Glomerular visceral epithelial cell (primary cell): ENCODE measurements around the gene NFE2L1.
"Not testable (repeated sequence)": the region's sequence is repeated elsewhere in the genome, so short reads cannot be mapped to it uniquely, and the experiment has no call there.

Source experiments
- DNase-seq: peaks from one replicate; pipeline ENCODE4 v3.0.0-alpha.2; 2016; ENCODE audit errors: extremely low spot score

Gene NFE2L1

DNA sequence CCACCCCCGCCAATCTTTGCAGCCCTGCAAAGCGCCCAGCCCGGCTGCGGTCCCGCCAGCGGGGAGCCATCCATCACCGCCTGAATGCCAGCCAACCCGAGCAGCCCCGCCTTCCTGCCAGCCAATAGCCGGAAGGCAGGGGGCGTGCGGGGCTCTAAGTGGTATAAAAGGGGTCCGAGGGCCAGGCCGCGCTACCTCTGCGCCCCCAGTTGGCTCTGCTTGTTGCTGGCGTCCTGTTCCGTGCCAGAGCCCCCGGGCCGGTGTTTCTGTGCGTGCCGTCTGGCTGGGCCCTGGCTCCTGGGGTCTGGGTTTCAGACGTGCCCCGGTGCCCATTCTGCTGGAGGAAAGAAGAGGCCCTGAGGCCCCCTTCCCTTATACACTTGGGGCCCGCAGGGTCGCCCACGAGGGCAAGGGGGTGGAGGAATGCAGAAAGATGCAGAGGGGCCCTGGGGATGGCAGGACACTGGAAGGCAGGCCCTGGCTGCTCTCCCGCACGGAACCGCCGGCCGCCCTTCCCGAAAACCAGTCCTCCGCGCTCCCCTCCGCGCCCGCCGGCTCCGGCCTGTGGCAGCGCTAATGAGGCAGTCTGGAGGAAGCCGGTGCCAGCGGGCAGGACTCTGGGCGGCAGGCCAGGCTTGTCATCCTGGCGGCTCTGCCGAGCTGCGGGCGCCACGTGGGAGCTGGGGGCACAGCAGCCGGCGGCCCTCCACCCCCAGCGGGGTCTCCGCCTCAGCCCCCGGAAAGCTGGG, 24.6 kb upstream of the NFE2L1 start:
- peak; percentile 85 for DNase-seq

DNA sequence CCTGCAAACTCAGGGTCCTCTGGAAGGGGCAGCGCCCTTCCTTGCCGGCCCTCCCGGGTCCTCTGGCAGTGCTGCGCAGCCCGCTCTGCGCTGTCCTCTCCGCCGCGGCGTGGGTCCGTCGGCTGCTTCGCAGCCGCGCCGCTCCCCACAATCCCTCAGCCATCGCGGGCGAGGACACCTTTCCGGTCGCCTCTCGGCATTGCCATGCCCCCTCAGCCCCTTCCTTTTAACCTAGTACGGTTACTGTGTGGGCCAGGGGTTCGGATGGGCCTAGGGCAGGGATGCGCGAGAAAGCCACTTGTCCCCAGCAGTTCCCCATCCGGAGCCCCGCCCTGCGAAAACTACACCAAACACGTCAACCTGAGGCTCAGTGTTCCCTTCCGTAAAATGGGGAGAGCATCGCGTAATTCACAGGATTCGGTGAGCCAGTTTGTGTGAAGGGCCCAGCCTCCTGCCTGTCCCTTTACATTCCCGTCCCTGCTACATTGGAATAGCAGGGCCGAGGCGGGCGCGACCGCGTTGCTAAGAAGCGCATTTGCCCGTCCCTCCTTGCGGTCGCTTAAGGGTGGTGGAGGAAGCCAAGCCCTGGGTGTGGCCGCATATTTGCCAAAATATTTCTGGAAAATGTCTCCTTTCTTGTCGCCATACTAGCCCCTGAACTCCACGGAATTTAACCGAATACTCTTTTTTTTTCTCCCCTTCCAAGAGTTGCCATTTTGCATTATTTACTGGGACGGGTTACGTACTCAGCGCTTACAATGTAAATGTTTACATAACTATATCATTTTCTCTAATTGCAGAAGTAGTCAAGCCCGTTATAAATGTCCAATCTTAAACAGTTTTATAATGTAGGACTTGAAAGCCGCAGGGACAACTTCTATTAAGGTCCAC, 23.8 kb upstream of the NFE2L1 start:
- DNase-seq = peak; percentile 55

DNA sequence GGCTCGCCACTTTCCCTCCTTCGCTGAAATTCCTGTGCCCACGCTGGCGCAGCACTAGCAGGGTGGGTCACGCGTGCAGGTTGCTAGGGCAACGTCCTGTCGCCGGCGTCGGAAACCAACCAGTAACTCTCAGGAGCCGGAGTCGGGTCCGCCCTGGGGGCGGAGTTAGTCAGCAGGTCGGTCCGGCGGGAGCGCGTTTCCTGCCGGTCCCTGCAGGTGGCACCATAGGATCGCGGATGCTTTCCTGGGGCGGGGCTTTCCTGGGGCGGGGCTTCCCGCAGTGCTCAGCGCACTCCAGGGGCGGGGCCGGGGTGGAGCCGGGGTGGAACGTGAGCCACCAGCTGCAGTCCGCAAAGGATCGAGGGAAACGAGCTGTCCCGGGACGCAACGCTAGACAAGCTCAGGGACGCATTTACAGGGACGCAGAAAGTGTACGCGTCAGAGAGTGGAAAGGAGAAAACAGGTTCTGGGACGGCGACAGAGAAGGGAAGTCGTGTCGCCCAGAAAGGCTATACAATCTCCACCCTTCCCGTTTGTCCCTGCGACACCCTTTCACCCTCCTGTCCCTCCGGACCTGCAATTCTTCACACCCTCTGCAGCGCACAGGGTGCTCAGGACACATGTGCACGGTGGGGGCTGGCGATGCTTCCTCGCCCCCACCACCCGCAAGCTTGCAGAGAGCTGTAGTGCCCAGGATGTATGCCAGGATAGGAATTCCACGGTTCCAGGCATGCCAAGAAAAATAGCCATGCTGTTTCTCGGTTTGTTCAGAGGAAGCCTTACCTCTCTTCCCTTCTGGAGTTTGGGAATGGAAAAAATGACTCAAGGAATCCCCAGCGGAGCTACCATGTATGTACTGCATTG, 22.9 kb upstream of the NFE2L1 start:
- DNase-seq = peak; percentile 98

DNA sequence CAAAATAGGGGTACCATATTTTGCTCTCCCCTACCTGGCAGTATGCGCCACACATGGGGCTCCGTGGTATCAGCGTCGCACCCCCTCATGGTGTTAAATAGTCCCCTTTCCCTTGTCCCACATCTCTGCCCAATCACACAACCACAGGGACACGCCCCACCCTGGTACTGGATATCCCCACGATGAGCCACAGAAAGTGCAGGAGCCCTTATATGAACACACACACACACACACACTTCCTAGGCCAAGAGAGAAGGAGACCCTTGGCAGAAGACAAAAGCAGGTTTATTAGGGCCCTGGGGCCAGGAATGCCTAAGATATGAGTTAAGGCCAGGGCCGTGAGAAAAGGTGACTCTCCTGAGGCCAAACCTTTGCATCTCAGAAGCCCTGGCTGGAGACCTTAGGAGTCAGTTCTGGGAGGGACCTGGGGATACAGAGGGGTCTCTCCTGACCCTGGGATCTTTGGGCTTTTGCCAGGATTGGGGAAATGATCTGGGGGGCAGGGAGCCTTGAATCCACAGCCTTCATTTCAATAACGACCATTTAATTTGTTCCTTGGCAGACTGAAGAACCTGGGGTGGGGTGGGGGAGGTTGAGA, 22.2 kb upstream of the NFE2L1 start:
- no peak for DNase-seq

DNA sequence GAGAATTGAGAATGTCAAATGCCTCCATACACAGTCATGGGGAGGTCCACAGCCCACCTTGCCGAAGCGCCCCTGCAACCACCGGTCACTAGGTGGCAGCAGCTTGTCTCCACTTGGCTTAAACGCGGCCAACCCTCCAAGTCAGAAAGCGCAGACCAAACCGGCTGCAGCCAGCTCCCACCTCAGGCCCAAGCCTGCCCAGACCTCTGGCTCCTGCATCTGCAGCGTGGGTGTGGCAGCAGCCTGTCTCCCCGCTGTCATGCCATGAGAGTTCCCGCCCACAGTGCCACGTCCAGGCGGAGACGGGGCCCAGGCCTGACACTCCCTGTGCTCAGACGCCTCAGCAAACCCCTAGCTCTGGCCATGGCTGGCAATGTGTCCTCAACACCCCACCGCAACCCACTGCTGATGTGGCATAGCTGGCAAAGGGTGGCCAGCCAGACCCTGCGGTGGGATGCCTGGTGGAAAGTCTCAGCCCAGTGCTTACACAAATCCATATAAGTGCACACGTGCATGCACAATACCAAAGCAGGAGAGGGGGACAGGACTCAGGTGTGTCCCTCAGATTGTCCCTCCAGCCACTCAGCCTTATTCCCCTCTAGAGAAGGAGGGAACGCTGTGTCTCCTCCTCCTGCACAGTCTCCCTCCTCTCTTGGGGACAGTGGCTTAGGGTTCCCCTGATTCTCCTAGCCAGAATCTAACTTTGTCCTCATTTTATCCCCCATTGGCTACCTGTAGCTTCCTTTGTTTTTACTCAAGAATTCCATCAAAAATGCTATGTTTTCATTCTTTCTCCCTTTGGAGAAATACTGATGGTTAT, 21.4 kb upstream of the NFE2L1 start:
- DNase-seq = peak; percentile 91

DNA sequence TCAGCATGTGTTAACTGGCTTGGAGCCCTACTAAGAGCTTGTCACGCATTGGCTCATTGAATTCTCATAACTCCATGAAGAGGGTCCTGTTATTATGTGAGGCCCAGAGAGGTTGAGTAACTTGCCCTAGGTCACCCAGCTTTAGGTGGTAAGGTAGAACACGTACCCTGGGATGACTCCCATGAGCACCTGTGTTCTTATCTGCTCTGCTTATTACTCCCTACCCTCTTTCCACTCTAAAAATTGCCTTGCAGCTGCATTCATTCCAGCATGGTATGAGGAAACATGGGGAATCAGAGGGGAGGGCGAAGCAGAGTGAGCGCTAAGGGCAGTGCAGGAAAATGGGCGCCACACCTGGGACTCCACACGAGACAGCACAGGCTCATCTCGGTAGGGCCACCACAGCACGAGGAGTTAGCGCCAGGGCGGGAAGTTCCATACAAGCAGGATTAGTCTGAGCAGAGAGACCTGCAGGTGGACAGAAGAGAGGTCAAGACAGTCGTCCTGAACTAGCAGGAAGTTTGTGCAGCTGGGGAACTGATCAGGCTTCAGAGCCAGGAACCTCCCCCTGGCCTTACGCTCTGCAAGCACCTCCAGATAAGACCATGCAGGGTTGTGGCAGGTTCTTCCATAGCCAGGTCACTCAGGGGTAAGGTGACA, 20.7 kb upstream of the NFE2L1 start:
- DNase-seq = no peak

DNA sequence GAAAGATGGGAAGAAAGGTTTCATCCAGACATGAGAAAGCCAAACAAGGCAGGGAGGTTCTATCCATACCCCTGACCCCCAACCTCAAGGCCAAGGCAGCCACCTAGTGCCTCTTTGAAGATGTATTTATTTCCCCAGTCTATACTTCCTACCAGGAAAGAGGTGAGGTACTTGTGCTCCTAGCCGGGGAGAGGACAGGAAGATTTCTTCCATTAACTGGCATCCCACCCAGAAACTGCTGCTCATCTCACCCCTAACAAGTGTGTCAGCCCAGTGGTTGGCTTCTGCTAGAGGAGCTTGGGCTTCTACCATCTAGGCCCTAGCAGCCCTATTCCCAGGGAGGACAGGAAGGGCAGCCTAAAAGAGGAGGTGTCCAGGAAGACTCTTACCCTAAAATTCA, 19.4 kb upstream of the NFE2L1 start:
- no peak for DNase-seq

DNA sequence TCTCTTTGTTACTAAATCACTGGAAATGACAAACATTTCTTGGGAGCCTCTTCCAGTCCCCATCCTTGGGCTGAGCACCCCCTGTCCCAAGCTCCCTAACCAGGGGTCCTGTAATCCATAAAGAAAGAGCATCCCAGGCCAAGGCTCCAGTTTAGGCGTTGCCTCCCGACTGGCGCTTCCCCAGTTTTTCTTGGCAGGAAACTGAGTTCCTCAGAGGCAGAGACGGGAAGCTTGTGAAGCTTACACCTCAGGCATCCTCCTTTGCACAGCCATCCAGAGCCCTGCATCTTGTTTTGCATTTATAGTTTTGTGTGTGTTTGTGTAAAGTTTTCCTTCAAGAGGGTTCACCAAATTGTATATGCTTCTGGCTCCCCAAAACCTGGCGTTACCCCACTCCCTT, 17.6 kb upstream of the NFE2L1 start:
- DNase-seq = no peak

DNA sequence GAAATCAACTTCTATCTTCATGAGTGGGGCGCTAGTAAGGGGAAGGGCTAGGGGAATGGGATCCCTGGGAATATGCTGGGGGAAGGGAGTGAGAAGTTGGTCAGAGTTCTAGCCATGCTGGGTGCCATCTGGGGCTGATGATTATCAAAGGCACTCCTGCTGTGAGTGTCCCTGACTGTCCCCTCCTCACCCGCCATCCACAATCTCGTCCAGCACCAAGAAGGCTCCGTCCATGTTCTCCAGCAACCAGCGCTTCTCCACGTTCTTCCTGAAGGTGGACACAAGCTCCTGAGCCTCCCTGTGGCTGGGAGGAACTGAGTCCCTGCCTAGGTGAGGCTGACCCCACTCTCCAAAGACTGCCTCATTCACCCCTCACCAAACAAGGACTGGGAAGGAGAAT, 16.2 kb upstream of the NFE2L1 start:
- no peak for DNase-seq

DNA sequence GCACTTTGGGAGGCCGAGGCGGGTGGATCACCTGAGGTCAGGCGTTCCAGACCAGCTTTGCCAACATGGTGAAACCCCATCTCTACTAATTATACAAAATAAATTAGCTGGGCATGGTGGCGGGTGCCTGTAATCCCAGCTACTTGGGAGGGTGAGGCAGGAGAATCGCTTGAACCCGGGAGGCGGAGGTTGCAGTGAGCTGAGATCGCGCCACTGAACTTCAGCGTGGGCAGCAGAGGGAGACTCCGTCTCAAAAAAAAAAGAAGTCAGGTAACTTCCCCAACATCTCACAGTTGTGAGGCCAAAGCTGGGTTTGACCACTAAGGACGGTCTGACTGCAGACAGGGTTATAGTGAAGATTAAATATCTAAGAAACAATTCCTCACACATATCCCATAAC, 13.4 kb upstream of the NFE2L1 start:
- DNase-seq = not testable (repeated sequence)

DNA sequence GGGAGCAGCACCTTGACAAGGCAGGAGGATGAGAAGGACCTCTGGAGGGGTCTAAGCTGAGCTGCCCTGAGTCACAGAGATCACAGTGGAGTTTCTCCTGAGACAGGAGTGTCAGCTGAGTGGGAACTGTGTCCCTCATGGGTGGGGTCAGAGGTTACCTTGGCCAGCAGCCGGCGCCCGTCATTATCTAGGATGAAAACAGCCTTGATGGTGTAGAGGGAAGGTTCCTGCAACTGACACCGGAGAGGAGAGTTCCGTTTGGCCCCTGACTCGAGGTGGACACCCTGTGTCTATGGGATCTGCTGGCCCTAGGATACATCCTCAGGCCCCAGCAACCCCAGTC, 11.5 kb upstream of the NFE2L1 start:
- no peak for DNase-seq

DNA sequence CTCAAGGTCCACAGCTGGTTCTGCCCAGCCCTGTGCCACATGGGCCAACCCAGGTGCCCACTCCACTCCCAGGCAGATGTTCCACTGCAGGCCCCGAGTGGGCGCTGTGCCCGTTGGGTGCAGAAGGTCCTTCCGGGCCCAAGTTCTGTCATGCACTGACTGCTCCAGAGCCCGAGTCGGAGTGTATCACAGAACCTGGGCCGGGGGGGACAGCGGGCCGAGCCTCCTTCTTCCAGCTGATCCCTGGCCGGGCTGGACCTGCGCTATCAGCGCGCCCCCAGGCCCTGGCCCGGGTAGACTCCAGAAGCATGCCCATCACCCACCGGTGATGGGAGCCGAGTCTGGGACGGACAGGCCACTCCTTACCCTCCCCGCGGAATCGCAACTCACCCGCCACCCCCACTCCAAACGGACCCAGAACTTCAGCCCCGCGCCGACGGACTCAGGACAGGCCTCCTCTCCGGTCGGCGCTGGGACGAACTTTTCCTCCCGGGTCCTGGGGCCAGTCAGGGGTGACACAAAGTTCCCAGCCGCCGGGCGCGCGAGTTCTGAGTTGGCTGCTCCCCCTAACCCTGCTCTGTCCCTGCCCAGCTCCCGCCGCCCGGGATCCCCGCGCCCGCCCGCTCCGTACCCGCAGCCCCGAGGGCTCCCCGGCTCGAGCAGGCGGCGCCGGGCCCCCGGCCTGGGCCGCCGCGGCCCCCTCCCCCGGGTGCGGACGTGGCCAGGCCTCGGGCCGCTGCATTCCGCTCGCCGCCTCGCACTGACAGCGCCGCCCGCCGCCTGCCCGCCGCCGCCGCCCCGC, 10.9 kb upstream of the NFE2L1 start, which contains the start of gene COPZ2:
COPZ2 (minus strand) TSS at position 762 of the 802 bp plus-strand sequence; CDS start at position 742, 20 bp downstream.
- DNase-seq = peak; percentile 69

DNA sequence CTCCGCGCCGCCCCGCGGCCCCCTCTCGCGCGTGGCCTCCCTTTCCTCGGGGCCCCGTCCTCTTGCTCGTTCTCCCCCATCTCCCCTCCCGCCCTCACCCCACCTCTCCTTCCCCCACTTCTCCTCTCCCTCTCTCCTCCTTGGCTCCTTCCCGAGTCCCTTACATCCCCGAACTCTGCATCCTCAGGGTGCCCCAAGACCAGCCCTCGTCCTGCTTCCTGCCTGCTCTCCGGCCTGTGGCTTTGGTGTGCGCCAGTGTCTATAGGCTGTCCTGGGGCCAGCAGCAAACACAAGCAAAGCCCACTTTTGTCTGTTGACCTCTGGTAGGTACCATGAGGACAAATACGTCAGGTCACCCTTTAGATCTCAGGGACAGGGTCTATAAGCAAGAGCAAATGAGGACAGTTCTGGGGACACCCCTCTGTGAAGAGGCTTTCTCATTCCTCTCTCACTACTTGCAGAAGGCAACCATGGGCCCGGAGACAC, 10.3 kb upstream of the NFE2L1 start:
- DNase-seq = no peak

DNA sequence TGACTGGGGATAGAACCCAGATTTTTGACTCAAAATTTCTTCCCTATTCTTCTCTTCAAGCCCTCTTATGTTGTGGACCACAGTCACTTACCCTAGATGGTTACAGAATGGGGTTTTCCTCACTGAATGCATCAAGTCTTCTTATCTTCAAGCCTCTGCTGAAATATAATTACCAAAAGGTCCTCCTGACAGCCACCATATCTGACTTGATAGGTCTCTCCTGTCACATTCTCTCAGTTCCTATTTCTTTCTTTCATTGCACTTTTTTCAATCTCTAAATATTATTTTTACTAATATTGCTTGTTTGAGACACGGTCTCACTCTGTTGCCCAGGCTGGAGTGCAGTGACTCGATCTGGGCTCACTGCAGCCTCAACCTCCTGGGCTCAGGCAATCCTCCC, 9.5 kb upstream of the NFE2L1 start:
- no peak for DNase-seq

DNA sequence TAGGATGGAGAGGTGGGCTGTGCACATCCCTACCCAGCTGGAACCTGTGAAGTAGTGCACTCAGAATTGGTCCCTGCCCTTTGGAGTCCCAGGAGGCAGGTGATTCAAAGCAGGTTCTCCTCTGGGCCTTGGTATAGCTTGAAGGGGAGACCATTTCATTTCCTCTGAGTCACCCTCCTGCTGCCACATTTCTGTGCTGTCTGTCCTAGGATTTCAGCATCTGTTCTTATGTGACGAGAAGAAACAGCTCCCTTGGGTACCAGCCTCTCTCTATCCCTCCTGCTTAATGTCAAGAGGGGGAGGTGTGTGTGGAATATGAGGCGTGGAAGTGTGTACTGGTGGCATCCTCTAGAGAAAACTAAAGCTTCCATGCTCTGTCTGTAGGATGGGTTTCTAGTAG, 5.0 kb upstream of the NFE2L1 start:
- no peak for DNase-seq

DNA sequence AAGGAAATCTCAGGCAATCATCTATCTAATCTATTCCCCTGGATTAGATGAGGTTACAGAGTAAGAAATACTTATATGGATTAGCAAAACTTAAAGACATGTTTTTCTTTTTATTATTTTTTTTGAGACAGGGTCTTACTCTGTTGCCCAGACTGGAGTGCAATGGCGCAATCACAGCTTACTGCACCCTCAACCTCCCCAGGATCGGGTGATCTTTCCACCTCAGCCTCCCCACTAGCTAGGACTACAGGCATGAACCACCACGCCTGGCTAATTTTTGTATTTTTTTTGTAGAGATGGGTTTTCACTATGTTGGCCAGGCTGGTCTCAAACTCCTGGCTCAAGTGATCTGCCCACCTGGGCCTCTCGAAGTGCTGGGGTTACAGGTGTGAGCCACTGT, 3.3 kb upstream of the NFE2L1 start:
- DNase-seq = no peak

DNA sequence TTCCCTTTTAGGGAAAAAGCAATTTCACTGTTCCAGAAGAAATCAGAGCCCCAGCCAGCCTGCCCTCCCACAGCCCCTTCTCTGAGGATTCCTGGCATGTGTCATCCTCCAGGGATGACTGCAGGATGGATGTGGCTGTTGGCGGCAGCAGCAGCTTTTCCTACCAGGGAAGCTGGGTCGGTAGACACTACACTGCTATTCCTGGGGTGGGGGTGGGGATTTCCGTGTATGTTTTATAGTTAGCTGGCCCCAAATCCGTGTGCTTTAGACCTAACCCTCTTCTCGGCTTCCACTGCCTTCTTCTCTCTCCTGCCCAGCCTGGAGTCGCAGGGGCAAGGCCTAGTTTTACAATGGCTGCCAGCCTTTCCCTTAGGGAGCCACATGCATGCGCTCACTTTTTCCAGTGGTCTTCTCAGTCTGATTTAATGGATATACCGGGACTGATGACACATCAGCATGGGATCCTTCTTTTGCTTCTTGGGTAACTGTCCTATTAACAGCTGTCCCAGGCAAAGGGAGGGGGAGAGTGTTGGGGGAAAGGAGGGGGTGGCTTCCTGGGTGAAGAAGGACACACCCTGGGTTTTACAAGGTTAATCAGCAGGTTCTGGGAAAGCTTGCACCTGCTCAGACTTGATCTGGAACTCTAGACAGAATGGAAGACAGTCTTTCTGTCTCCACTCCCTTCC, 2.7 kb upstream of the NFE2L1 start:
- no peak for DNase-seq

DNA sequence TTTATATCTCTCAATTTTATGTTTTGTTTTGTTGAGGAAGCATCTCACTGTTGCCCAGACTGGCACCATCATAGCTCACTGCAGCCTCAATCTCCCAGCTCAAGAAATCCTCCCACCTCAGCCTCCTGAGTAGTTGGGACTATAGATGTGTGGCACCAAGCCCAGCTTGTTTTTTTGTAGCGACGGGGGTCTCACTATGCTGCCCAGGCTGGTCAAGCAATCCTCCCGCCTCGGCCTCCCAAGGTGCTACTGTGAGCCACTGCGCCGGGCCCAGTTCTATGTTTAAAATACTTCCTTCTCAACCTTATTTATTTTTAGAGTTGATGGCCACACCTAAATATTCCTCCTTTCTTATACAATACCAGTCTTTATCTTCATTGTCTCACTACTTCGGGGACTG, 1.9 kb upstream of the NFE2L1 start:
- no peak for DNase-seq
